Germinal center (tissue), 1 donor: ENCODE results near the gene RBM20.

Experiments
- DNase-seq: peaks from one replicate; pipeline ENCODE4 v3.0.0; 2012; ENCODE audit warnings: mixed read lengths, low spot score

The RBM20 gene

DNA sequence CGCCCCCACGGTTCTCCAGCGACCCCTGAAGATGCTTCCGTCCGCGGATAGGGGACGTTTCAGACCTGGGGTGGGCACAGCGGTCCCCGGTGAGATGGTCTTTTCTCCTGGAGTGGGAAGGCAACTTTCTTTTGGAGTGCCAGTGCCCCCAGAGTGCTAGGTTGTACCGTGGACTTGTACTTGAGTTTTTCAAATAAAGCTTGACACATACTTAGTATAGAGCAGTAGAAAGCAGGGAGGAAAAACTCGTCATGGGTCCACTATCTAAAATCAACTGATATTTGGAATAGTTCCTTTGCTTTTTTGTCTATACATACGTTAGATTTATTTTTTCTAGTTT, 28.4 kb downstream of the RBM20 start:
- no peak for DNase-seq

DNA sequence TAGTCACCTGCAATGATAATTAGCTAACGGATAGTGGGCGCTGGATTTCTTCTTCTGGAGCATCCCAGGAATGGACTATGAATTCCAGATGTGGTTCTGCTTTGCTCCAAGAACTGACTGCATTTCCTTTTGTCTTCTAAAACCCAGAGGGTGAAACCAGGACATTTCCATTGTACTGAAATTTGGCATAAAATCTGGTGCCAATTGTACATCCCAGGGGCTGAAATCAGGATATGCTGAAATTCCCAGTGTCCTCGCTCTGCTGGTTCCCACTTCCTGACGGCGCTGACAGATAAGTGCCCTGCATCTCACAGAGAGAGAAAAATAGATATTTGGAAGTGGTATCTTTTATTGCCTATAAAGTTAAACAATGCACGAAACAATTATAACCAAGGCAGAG, 31.9 kb downstream of the RBM20 start:
- no peak for DNase-seq

DNA sequence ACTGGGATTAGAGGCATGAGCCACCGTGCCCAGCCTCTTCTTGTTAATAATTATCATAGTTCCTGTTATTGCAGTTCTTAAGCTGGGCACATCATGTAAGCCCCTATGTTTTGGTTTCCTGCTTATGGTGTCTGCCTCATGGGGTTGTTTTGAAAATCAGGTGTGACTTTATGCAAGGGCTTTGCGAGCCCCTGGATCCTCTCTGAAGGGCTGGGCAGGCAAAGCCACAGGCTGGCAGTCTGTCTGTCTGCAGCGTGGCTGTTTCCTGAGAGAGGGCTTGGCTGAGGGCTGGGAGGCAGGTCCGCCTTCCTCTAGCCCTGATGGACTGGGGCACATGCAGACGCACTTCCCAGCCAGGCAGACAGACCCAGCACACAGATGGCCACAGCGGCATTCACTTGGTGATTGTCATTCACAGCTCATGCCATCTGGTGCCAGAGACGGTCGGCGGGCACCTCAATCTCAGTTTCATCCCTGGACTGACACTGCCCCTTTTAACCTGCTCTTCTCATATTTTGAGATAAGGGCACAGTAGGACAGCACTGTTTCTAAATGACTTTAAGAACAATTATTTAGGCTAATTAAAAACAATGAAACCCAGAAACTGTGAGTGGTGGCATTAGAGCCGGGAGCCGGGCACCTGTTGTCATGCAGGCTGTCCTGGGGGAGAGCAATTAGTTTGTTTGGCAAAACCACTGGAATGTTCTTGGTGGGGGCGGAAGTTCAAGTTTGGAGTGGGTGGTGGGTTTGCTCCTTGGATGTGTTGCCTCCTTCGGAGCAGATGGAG, 35.5 kb downstream of the RBM20 start:
- no peak for DNase-seq

DNA sequence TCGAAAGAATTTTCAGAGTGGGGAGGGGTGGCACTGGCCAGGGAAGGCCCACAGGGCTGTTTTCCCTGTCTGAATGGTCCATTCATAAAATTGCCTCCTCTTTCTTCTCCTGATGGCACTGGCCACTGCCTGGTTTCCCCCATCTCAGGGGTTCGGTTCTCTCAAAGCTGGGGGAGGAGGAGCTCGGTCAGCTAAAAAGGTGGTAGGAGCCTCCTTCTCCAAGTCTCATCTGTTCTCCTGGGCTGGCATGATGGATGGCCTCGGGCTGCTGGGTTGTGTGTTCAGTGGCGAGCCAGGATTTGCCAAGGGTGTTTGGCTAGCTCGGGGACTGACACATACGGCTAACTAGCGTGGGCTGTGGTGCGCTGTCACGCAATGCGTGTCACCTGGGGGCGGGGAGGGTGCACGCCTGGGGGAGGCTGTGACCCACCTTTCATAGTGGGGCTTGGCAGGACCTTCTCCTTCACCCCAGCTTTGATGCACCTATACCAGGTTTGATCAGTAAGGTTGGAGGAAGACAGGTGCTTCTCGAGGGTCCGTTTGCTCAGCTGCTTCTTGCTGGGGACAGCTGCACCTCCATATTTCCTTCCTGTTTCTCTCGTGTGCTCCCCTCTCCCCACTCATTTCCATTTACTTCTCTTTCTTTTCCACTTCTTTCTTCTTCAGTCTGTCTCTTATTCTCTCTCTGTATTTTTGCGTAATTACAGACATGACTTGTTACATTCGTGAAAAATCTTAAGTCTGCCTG, 36.3 kb downstream of the RBM20 start:
- DNase-seq = no peak

DNA sequence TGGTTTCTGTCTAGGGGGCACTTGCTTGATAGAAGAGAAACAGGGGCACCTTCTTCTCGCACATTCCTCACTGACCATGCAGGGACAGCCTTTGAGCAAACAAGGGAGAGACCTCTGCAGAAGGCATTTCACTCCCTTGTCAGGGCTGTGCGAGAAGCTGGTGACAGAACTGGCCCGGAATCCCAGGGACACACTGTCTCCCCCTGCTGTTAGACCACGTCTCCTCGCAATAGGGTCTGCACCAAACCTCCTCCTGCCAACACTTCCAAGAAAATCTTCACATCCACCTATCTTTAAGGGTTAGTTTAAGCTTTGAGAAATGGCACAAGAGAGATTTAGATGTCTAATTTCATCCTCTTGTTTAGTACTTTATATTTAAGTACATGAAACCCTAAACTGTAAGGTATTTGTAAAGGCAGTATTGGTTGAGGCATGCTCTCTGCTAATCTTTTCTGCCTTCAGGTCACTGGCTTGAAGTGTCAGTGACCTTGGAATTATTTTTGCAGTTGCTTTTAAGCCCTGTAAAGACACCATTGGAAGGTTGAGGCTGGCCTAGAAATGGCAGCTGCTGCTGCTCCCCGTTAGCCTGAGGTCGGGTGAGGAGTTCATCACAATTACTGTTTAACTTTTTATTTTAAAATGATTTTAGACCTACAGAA, 37.0 kb downstream of the RBM20 start:
- DNase-seq = peak; percentile 28

DNA sequence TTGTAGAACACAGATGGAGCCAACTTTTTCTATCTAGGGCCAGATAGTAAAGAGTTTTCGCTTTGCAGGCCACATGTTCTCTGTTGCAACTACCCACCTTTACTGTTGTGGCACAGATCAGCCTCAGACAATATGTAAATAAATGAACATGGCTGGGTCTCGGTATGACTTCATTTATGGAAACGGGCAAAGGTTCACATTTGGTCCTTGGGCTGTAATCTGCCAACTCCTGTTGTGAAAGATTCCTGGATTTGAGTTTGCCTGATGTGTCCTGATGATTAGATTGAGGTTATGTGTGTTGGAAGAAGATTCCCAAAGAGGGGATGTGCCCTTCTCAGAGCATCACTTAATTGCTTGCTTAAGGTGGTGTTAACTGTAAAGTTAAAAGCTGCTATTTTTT, 38.2 kb downstream of the RBM20 start:
- no peak for DNase-seq

DNA sequence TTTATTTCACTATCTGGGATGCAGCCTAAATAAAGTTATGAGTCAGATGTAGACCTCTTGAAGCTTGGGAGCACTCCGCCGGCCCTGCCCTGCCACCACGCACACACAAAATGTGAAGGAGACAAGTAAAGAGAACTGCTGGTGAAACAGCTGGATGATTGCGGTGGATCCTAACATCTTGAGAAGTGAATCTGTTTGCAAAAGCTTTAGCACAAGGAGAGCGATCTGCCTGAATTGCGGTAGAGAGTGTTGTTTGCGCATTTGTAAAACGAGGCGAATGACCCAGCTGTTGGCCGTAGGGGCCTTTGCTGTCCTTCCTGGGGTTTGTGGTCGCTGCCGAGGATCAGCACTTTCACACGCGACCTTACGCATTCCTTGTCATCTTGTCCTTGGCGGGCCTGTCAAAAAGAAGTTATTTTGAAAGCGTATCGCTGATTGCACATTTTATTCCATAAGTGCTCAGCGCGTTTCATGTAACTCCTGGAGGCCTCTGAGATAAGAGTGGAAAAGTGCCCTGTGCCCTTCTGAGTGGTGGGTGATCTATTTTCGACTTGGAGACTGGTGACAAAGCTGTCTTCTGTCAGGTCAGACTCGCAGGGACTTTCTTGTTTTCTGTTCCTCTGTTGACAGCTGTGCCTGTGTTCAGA, 40.8 kb downstream of the RBM20 start:
- no peak for DNase-seq

DNA sequence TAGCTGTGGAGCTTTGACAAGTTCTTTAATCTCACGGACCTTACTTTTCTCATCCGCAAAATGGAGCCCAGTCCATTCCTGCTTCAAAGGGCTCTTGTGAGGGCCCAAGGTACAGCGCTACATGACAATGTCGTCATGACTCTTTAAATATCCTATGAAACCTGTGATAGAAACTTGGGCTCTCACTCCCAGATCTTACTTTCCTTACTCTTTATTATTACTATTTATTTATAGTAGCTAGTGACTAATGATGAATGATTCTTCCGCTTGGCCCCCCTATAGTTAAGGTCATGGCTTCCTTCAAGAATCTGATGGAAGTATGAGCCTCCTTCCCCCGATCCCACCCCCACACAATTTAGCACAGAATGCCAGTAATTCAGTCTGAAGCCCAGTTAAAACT, 41.9 kb downstream of the RBM20 start:
- DNase-seq = no peak

DNA sequence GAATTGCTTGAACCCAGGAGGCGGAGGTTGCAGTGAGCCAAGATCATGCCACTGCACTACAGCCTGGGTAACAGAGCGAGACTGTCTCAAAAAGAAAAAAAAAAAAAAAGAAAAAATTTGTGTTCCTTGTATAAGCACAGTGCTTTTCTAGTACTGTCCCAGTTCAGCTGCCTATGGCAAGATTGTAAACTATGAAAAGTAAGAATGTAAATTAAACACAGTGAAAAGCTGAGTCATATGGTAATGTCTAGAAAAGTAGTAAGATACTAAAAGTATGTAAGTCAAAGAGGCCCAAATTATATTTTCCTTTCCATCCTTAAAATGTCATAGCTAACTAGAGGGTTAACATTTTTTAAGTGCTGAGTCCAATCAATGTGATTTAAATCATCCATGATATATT, 42.8 kb downstream of the RBM20 start:
- no peak for DNase-seq

DNA sequence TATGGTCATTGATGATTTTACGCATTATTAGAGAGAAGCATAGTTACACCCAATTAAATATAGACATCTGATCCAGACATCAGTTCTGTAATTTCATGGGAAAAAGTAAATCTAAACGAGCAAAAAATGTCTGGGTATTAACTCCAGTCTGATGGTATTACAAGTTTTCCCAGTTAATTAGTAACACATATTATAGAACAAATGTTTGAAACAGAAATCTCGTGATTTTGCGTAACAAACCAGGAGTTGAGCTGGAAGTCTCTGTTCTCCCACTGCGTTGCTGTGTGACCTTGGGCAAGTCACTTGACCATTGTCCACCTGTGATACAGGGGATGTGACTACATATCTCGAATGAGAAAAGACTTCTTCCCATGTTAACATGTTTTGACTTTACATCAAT, 43.3 kb downstream of the RBM20 start:
- no peak for DNase-seq

DNA sequence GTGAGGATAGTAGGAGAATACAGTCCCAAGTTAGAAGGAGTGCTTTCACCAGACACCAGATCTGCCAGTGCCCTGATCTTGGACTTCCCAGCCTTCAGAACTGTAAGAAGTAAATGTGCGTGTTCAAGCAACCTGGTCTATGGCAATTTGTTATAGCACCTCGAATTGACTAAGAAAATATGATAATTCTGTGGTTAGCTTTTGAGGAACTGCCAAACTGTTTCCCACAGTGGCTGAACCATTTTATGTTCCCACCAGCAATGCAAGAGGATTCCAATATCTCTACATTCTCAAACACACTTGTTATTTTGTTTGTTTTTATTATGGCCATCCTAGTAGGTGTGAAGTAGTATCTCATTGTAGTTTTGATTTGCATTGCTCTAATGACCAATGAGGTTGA, 47.0 kb downstream of the RBM20 start:
- no peak for DNase-seq

DNA sequence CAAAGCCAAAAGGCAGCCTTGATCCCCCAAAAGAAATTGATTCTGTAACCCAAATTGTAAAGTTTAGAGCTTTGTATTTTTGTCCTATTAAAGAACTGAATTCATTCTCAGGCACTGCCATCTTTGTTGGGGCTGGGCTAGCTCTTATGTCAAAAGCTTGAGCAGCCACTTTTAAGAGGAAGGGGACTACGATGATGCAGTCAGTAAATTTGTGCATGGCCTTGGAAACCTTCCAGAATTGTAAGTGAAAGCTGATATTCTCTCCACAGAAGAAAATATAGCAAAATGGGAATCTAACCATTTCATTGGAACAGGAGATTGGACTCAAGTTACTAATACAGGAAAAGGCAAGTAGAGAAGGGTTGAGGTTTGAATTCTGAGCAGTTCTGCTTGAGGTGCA, 50.1 kb downstream of the RBM20 start:
- no peak for DNase-seq

DNA sequence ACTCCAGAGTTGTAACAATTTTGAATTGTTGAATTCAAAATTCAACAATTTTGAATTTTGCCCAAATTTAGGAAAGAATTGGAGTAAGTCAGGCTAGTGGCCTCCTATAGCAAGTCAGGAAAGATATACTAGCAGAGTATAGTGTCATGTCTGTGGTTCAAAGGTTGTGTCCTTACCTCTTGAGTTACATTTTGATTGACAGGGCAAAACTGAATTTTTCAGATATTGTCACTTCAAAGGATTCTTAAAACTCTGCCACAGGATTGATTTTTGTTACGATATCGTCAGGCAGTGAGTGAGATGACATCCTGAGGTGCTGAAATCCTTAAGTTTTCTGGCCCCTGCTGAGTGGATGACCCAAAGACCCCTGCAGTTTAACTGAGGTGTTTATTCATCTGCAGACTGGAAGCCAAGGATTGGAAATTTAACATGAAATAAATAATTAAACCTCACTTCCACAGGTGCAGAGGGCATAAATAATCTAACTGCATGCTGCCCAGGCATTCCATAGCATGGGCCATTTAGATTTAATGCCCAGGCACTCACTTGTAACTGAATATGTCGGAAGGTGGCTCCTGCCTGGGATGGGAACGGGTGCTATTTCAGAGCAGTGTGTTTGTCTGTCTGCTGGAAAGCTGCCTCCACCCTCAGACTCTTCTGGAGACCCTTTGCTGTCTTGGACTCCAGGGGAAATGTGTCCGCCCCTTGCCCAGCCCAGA, 50.8 kb downstream of the RBM20 start:
- DNase-seq = no peak

DNA sequence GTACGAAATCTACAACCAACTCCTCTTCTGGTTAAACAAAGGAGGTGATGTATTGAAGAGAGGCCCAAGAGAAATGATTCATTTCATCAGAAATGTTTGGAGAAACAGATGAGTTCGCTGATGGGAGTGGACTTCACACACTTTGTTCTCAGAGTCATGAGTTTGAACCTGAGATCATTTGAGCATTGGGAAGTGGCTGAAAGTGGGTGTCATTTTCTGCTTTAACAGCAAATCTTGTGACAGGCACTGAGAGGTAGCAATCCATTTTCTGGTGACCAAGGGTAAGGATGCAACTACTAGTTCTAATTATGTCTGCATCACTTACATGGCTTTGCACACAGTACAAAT, 51.4 kb downstream of the RBM20 start:
- DNase-seq = no peak

DNA sequence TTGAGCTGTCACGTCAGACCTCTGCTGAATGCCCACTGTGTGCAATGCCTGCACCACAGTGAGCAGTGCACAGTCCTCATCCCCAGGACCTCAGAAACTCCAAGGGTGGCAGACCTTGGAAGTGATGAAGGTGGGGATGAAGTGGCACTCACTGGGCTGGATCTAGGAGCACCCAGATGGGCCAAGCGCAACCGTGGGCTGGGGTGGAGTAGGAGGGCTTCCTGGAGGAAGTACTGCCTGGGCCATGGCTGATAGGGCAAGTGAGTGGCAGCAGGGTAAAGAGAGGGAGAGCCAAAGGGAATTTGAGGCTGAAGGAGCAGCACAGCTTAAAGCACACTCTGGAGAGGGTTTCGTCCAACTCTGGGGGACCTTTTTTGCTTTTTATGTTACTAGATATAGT, 52.3 kb downstream of the RBM20 start:
- DNase-seq = no peak

DNA sequence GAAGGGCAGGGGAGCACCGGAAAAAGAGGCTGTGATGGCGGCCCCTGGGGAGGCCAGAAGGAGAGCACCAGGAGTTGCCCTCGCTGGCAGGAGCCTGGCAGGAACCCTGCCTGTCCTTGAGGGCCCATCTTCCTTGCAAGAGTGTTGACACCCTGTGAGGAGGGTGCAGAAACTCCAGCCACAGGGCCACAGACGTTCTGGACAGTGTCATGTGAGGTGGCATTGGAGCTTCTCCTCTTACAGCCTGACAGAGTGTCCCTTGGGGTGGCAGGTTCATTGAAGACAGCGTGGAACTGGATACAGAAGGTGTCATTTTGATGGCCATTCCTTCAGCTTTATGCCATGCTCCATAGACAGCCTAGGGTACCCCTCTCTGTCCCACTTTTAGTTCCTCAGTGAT, 54.2 kb downstream of the RBM20 start:
- no peak for DNase-seq

DNA sequence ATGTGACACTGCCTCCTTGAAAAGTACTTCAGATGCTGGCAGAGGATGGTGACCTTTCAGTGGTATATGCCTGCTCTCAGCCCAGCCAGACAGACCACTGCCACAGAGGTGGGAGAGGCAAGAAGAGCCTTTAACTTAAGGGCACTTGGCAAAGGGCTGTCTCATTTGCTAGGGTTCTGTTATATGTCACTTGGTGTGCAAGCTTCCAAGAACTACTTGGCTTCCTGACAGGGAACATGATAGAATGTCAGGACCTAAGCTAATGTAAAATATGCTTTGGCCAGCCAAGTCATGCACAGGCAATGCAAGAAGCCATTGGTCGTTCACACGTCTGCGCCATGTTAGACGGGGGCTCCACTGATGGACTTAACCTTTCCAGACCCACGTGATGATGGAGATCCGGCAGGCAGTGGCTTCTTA, 54.7 kb downstream of the RBM20 start:
- DNase-seq = no peak

DNA sequence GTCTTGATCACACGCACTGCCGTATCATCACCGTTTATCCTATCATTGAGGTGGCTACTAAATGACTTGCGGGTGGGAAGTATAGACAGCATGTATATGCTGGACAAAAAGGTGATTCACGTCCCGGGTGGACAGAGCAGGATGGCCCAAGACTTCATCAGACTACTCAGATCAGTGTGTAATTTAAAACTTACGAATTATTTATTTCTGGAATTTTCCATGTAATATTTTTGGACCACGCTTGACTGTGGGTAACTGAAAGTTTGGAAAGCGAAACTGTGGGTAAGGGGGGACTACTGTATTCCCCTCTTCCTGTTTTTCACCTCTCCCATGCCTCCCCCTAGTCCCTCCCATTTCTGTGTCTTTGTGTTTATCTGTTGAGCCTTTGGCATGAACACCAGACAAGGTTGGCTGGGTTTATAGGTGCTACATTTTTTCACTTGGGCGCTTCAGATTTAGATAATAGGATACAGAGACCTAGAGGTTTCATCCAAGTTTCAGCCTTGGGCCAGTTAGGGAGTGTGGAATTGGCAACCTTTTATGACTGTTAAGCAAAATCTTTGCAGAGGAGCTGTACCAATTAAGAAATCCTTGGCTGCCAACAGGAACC, 55.8 kb downstream of the RBM20 start:
- DNase-seq = no peak

DNA sequence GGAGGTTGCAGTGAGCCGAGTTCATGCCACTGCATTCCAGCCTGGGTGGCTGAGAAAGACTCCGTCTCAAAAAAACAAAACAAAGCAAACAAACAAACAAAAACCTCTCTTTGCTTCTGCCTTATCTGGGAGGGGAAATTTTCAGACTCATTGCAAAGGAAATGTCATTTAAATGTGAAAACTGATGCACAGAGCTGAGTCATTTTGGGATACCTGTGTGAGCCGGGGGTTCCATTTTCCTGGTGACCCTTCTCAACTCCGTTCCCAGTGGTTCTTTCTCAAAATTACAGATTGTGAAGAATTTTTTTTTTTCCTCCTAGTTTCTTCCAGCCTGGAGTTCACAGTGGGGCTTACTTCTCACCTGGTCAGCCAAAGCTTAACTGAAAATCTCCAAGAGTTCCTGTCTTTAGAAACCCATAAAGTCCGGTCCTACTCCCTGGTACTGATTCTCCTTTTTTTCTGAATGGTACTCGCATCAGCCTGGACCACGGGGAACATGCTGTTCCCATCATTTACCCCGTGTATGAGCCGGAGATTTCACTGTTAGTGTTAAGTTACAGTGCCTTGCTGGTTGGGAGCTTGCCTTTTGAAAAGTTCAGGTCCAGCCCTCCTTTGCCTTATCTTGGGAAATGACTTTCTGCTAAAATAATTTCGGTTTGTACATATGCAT, 56.9 kb downstream of the RBM20 start:
- DNase-seq = no peak

DNA sequence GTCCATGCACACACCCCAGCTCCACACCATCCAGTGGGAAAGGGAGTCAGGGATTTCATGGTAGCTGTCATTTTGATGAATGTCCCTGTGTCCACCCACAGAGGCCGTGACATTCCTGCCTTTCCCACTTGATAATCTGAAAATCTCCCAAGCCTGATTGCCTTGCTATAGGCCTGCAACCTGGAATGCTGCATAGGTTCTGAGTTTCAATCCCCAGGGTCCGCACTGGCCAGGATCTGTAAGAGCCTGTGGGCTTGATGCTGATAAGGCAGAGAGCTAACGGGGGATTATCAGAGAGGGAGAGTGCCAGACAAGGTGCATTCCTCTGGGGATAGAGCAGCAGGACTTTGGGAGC, 57.5 kb downstream of the RBM20 start:
- no peak for DNase-seq

DNA sequence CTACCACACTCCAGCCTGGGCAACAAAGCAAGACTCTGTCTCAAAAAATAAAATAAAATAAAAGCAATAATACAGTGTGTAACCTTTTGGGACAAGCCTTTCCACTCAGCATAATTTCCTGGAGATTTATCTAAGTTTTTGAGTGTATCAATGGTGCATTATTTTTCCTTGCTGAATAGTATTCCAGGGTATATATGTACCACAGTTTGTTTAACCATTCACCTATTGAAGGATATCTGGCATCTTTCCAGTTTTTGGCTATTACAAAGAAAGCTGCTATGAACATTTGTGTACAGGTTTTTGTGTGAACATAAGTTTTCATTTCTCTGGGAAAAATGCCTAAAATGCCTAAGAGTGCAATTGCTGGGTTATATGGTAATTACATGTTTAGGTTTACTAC, 59.9 kb downstream of the RBM20 start:
- DNase-seq = no peak
